ENCODE data around the gene YEATS2. TPM values are rescaled to one million over a fixed set of nuclear protein-coding genes. Genes with fewer than 3 reads are reported as not detected.

Gene YEATS2
- polyA plus RNA-seq, 1 of the 3 experiments (the other 2 are of a cell fraction) = 19.9 TPM

DNA sequence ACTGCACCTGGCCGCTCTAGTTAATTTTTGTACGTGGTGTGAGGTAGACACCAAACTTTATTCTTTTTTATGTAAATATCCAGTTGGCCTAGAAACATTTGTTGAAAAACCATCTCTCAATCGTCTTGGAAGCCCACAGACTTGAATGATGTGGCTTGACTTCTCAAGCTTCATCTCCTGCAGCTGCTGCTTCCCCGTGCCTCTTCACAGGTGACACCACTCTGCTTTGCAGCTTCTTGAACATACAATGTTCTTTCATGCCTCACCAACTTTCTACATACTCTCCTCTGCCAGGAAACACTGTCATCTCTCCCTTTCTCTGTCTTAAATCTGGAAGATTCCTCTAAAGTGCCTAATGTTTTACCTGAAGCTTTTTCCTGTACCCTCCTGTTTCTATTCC lies 92.2 kb downstream of the YEATS2 start:
- ChIA-PET POLR2A (no interaction called here), CTCF (interaction anchor here (1.1 kb wide), 1 partner anchor 23 kb away, joined by 3 read pairs; no protein-coding TSS in a partner anchor)
- WGBS (ENCODE audit: low lambda C conversion rate) = 96% methylated on average over 4 of the region's 4 CpGs
- no peak for DNase-seq
- H3K4me2 ChIP-seq = no peak overlapping the region
- no peaks in the 10 kb centered on the region for H4K20me1 ChIP-seq (ENCODE audit: insufficient read depth)
- no peak overlapping the region for H3K27ac ChIP-seq (ENCODE audit: low read depth in 2 of 2, low read length in 1 of 2)
- no peak overlapping the region for H3K9ac ChIP-seq
- H3F3A ChIP-seq (replicated peaks; ENCODE audit: insufficient read depth) = no peaks in the 10 kb centered on the region
- peaks cover 9% of the 10 kb centered on the region for H3K79me2 ChIP-seq (ENCODE audit: insufficient read depth)
- H3K9me2 ChIP-seq = no peaks in the 10 kb centered on the region
- H3K27me3 ChIP-seq (ENCODE audit: insufficient read depth) = no peaks in the 10 kb centered on the region
- H3K9me3 ChIP-seq = no peaks in the 10 kb centered on the region
- TF ChIP-seq, protein P1, sequence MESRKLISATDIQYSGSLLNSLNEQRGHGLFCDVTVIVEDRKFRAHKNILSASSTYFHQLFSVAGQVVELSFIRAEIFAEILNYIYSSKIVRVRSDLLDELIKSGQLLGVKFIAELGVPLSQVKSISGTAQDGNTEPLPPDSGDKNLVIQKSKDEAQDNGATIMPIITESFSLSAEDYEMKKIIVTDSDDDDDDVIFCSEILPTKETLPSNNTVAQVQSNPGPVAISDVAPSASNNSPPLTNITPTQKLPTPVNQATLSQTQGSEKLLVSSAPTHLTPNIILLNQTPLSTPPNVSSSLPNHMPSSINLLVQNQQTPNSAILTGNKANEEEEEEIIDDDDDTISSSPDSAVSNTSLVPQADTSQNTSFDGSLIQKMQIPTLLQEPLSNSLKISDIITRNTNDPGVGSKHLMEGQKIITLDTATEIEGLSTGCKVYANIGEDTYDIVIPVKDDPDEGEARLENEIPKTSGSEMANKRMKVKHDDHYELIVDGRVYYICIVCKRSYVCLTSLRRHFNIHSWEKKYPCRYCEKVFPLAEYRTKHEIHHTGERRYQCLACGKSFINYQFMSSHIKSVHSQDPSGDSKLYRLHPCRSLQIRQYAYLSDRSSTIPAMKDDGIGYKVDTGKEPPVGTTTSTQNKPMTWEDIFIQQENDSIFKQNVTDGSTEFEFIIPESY (IDR thresholded peaks at IDR 0.05; ENCODE audit: borderline replicate concordance, low read depth) = no peak
- TF ChIP-seq, protein P2, sequence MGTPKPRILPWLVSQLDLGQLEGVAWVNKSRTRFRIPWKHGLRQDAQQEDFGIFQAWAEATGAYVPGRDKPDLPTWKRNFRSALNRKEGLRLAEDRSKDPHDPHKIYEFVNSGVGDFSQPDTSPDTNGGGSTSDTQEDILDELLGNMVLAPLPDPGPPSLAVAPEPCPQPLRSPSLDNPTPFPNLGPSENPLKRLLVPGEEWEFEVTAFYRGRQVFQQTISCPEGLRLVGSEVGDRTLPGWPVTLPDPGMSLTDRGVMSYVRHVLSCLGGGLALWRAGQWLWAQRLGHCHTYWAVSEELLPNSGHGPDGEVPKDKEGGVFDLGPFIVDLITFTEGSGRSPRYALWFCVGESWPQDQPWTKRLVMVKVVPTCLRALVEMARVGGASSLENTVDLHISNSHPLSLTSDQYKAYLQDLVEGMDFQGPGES (IDR thresholded peaks at IDR 0.05; ENCODE audit: low read depth, low read length) = no peak
- TF ChIP-seq POLR2AphosphoS5 (IDR thresholded peaks at IDR 0.05; ENCODE audit: low read depth, low read length) (no peak), TEAD4 (IDR thresholded peaks at IDR 0.05; ENCODE audit: borderline replicate concordance, insufficient read depth) (no peak), TCF12 (IDR thresholded peaks at IDR 0.05) (no peak), USF2 (IDR thresholded peaks at IDR 0.05; ENCODE audit: borderline replicate concordance, low read depth, low read length) (no peak), EZH2phosphoT487 (IDR thresholded peaks at IDR 0.05; ENCODE audit: borderline replicate concordance, low read depth) (no peak), TAF1 (IDR thresholded peaks at IDR 0.05; ENCODE audit: borderline replicate concordance, low read depth, low read length) (no peak), MEF2A (IDR thresholded peaks at IDR 0.05; ENCODE audit: borderline replicate concordance, low read depth) (no peak), EP300 (IDR thresholded peaks at IDR 0.05; ENCODE audit: borderline replicate concordance in 1 of 2, low read depth in 1 of 2, low read length in 1 of 2) (no peak)
- TF ChIP-seq, protein P3, sequence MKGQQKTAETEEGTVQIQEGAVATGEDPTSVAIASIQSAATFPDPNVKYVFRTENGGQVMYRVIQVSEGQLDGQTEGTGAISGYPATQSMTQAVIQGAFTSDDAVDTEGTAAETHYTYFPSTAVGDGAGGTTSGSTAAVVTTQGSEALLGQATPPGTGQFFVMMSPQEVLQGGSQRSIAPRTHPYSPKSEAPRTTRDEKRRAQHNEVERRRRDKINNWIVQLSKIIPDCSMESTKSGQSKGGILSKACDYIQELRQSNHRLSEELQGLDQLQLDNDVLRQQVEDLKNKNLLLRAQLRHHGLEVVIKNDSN (IDR thresholded peaks at IDR 0.05; ENCODE audit: borderline replicate concordance, low read depth) = no peak
- TF ChIP-seq, protein P4, sequence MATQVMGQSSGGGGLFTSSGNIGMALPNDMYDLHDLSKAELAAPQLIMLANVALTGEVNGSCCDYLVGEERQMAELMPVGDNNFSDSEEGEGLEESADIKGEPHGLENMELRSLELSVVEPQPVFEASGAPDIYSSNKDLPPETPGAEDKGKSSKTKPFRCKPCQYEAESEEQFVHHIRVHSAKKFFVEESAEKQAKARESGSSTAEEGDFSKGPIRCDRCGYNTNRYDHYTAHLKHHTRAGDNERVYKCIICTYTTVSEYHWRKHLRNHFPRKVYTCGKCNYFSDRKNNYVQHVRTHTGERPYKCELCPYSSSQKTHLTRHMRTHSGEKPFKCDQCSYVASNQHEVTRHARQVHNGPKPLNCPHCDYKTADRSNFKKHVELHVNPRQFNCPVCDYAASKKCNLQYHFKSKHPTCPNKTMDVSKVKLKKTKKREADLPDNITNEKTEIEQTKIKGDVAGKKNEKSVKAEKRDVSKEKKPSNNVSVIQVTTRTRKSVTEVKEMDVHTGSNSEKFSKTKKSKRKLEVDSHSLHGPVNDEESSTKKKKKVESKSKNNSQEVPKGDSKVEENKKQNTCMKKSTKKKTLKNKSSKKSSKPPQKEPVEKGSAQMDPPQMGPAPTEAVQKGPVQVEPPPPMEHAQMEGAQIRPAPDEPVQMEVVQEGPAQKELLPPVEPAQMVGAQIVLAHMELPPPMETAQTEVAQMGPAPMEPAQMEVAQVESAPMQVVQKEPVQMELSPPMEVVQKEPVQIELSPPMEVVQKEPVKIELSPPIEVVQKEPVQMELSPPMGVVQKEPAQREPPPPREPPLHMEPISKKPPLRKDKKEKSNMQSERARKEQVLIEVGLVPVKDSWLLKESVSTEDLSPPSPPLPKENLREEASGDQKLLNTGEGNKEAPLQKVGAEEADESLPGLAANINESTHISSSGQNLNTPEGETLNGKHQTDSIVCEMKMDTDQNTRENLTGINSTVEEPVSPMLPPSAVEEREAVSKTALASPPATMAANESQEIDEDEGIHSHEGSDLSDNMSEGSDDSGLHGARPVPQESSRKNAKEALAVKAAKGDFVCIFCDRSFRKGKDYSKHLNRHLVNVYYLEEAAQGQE (IDR thresholded peaks at IDR 0.05; ENCODE audit: low read depth, low read length) = no peak
- no peaks in the 10 kb centered on the region for H3K4me1 ChIP-seq (ENCODE audit: control insufficient read depth in 1 of 2, insufficient read depth in 2 of 2, low read depth in 1 of 2, low read length in 1 of 2)
- no peak overlapping the region for H3K4me3 ChIP-seq (ENCODE audit: low read depth in 2 of 2, low read length in 1 of 2)
- H2AFZ ChIP-seq (ENCODE audit: low read depth) = no peak overlapping the region
- H3K36me3 ChIP-seq (replicated peaks in 1 of 2; ENCODE audit: control insufficient read depth in 1 of 2, insufficient read depth in 2 of 2, low read length in 1 of 2) = peaks cover 57 to 66% of the 10 kb centered on the region in 2 experiments

All from SK-N-SH (cell line).